Breast epithelium (tissue), 3 donors: ENCODE results near the gene PLEKHG4B.

ENCODE experiments used
- POLR2A ChIP-seq: fragments of 450-650 bp; IDR thresholded peaks from one replicate; pipeline ENCODE4 v1.6.1; 2016; ENCODE audit warnings: antibody characterized with exemption, mild to moderate bottlenecking, moderate library complexity
- POLR2AphosphoS5 ChIP-seq, 3 donors: sonication (generic); formaldehyde crosslinking; IDR thresholded peaks; one replicate each; pipeline ENCODE4 v1.6.1; 2017; ENCODE audit warnings: antibody characterized with exemption in 3 of 3

DNA sequence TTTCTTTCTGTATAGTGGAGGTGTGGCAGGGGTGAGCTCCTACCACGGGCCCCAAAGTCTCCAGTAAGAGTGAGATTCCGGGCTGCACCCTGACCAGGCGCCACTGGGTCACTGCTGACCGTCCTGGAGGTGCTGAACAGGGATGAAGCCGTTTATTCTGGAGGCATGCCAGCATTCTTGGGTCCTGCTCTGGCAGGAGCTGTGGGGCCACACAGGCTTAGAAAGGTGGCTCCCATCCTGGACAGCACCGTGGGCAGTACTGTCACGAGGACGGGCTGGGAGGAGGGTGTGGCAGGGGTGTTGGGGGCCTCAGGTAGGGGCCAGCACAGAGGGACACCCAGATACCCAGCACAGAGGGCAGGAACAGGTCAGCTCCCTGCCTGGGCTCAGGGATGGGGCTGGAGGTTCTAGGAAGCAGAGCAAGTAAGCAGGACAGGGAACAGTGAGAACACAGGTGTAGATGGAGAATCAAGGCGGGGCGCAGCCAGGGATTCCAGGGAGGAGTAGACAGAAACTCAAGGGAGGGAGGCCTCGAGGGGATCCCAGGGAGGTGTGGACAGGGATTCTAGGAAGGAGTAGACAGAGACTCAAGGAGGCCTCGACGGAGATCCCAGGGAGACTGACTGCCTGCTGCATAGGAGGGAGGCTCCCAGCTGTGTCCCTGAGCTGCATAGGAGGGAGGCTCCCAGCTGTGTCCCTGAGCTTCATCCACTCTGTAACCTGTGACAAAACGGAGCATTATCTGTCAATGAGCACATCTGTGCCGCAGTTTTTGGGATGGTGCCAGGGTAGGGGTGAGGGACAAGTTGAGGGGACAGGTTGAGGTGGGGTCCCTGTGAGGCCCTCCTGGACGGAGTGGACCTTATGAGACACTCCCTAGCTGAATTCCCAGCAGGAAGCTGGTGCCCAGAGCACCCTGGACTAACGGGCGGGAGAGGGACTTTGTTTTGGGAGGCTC is 1.1 kb upstream of the PLEKHG4B start:
- no peak for TF ChIP-seq POLR2AphosphoS5 (IDR thresholded peaks at IDR 0.05)
- no peak for TF ChIP-seq POLR2A
